Measurements from ENCODE around the gene SFMBT2.

DNA sequence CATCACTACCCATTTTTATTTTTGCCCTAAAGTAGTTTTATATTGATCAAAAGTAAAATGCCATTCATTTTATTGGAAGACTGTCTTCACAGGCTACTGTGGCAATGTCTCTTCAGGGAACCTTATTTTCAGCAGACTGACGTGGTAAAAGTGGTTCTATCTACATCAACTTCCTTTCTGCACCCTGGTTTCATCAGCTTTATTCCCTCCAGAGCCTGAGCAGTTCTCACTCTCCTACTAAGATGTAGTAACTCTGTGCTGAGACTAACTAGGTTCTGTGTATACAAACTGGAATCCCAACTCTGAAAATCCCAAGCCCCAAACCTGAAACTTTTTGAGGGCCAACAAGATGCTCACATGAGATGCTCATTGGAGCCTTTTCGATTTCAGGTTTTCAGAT is 155.3 kb downstream of the SFMBT2 start:
- TF ChIP-seq POLR2AphosphoS5 (IDR thresholded peaks at IDR 0.05; ENCODE audit: low read depth, low read length) (no peak), POLR2A (IDR thresholded peaks at IDR 0.05; ENCODE audit: low read depth, low read length) (no peak), TAF1 (IDR thresholded peaks at IDR 0.05; ENCODE audit: borderline replicate concordance, low read depth, low read length) (no peak)

All from GM12892 (cell line).